Effector memory CD4-positive, alpha-beta T cell (primary cell): ENCODE data around the gene KDM5B.

Experiments
- DNase-seq, 3 donors: peaks; one replicate each; pipeline ENCODE4 v3.0.0-alpha.2; 2020
- H3K27ac ChIP-seq: 2 replicates; pipeline ENCODE4 v1.7.0; 2013; ENCODE audit warnings: mild to moderate bottlenecking, low read length, moderate library complexity; ENCODE audit not compliant: insufficient read depth, poor library complexity, severe bottlenecking
- H3K27me3 ChIP-seq: replicated peaks from 2 replicates; pipeline ENCODE4 v1.7.0; 2013; ENCODE audit warnings: mild to moderate bottlenecking, low read length; ENCODE audit not compliant: insufficient read depth, control insufficient read depth, poor library complexity, severe bottlenecking
- H3K36me3 ChIP-seq: 2 replicates; pipeline ENCODE4 v1.7.0; 2013; ENCODE audit warnings: mild to moderate bottlenecking, low read length, moderate library complexity; ENCODE audit not compliant: control insufficient read depth, insufficient read depth
- H3K4me1 ChIP-seq: 2 replicates; pipeline ENCODE4 v1.7.0; 2013; ENCODE audit warnings: low read length, mild to moderate bottlenecking; ENCODE audit not compliant: control insufficient read depth, insufficient read depth, poor library complexity, severe bottlenecking
- H3K4me3 ChIP-seq: 2 replicates; pipeline ENCODE4 v1.7.0; 2013; ENCODE audit warnings: low read length, low read depth, mild to moderate bottlenecking; ENCODE audit not compliant: insufficient read depth, poor library complexity, severe bottlenecking
- H3K9me3 ChIP-seq: 2 replicates; pipeline ENCODE4 v1.7.0; 2013; ENCODE audit warnings: mild to moderate bottlenecking, low read length, moderate library complexity; ENCODE audit not compliant: control insufficient read depth

KDM5B gene

GRCh38 chr1:202815120-202815519, 6.9 kb upstream of the KDM5B start:
- no peak overlapping the region for H3K27ac ChIP-seq
- no peak for DNase-seq
- H3K4me3 ChIP-seq, result no peak overlapping the region
- no peaks in the 10 kb centered on the region for H3K36me3 ChIP-seq
- H3K9me3 ChIP-seq, result no peaks in the 10 kb centered on the region
- no peaks in the 10 kb centered on the region for H3K27me3 ChIP-seq
- peaks cover 15% of the 10 kb centered on the region for H3K4me1 ChIP-seq

- H3K4me1 ChIP-seq, result peaks cover 15% of the 10 kb centered on the region
- no peak for DNase-seq
- H3K27ac ChIP-seq, result no peak overlapping the region
- H3K36me3 ChIP-seq, result no peaks in the 10 kb centered on the region
- H3K4me3 ChIP-seq, result no peak overlapping the region
- no peaks in the 10 kb centered on the region for H3K9me3 ChIP-seq
- H3K27me3 ChIP-seq, result no peaks in the 10 kb centered on the region
Observed at GRCh38 chr1:202812176-202813026, 4.2 kb upstream of the KDM5B start.

DNA sequence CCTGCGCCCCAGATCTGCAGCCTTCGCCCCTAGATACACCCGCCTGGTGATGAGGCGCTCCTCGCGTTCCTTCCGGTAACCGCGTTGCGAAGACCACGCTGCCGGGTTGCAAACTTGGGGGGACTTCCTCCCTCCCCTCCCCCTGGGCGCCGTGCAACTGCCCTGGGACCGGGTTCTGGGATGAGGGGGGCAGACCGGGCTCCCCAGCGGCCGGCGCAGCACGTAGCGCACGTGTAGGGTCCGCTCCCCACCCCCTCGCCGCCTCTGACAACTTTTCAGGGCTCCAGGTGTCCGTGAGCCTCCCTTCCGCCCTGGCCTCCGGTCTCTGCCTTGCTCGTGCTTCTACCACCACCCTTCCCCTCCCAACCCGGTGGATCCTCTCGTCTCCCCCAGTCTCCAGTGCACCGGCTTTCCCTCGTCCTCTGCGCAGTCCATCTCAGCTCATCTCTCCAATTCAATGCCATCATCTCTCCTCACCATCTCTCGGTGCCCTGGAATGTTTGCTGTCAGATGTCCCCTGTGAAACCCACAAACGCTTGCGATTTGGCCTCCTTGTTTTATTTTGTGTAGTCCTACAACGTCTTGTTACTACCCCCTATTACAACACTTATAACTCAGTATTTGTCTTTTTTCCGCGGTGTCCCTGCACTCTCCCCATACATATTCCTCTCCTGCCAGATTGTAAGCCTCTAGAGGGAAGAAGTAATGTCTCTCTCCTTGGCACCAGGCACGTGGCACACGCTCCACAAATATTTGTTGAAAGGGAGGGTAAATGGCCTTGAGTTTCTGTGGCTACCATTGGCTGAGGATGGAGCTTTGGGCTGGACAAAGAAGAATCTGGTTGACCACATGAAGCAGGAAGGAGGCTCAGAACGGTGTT, 3.3 kb upstream of the KDM5B start:
- DNase-seq, result peak in 1 of 3 donors; percentile 13
- H3K9me3 ChIP-seq, result no peaks in the 10 kb centered on the region
- H3K27ac ChIP-seq, result peak overlapping the region; percentile 64
- peak overlapping the region; percentile 91 for H3K4me3 ChIP-seq
- H3K27me3 ChIP-seq, result no peaks in the 10 kb centered on the region
- no peaks in the 10 kb centered on the region for H3K36me3 ChIP-seq
- H3K4me1 ChIP-seq, result peaks cover 18% of the 10 kb centered on the region

DNA sequence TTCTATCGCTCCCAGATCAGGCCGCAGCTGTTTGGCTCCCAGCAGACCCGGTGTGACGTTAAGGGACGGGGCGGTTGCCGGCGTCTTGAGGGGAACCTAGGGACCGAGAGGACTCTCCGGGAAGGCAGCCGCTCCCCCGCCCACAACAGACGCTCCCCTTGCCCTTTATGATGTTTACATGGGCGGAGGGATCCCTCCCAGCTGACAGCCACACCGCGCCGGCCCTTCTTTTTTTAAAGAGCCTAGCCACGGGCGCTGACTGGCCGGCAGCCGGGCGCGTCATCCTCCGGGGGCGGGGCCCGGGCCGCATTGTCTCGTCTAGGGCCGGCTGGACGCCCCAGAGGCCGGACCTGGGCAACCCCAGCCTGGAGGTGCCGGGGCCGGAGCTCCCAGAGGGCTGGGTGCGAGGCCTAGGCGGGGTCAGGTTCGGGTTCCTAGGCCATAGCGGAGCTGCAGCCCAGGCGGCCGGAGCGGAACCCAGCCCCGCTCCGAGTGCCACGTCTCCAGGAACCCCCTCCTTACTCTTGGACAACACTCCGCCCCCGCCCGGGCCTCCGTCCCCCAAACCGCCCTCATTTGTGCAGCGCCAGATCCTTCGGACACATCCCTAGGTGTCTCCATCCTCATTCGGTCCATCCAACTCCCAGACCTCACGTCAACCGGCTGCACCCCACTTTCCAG, 2.5 kb upstream of the KDM5B start, which contains the start of gene PCAT6:
Gene PCAT6 (plus strand): TSS at position 340 of the 681 bp plus-strand sequence.
- Histone ChIP-seq H3K4me1 (peaks cover 23% of the 10 kb centered on the region), H3K9me3 (no peaks in the 10 kb centered on the region), H3K27ac (peak within 1 kb of the TSS; percentile 64), H3K4me3 (peak within 1 kb of the TSS; percentile 91), H3K27me3 (no peaks in the 10 kb centered on the region), H3K36me3 (no peaks in the 10 kb centered on the region)
- DNase-seq, result peak; percentile 73 to 83 (median 74)

DNA sequence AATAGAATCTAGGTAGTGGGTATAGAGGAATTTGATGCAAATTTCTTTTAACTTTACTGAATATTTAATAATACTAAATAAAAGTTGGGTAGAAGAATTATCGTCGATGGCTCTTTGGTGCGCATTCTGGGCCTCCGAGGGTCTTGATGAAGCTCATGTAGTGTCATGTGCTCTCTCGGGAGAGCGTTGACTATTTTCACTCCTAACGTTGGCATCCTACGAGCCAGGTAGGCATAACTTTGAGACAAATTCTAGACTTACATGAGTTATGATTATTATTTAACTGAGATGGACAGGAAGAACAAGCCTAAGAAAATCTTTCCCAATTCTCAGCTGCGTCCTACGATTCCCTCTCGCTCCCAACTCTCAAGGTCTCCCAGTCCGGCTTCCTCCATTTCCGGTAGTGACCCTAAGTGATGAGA, 2.0 kb upstream of the KDM5B start:
- peak overlapping the region; percentile 91 for H3K4me3 ChIP-seq

GRCh38 chr1:202809597-202810159, 1.5 kb upstream of the KDM5B start:
- Histone ChIP-seq H3K27ac (no peak overlapping the region), H3K36me3 (no peaks in the 10 kb centered on the region), H3K4me1 (peaks cover 23% of the 10 kb centered on the region), H3K4me3 (no peak overlapping the region), H3K9me3 (no peaks in the 10 kb centered on the region), H3K27me3 (no peaks in the 10 kb centered on the region)
- no peak for DNase-seq

More for the DNA sequence above, 2.0 kb upstream of the KDM5B start:
- Histone ChIP-seq H3K27ac (peak overlapping the region; percentile 64), H3K9me3 (no peaks in the 10 kb centered on the region), H3K27me3 (no peaks in the 10 kb centered on the region), H3K4me1 (peaks cover 23% of the 10 kb centered on the region), H3K36me3 (no peaks in the 10 kb centered on the region)
- no peak for DNase-seq

- peak overlapping the region; percentile 65 for H3K27ac ChIP-seq
- DNase-seq, result peak in 2 of 3 donors; percentile 15 to 21
- no peaks in the 10 kb centered on the region for H3K27me3 ChIP-seq
- peak overlapping the region; percentile 95 for H3K4me3 ChIP-seq
- no peaks in the 10 kb centered on the region for H3K9me3 ChIP-seq
- H3K4me1 ChIP-seq, result peaks cover 23% of the 10 kb centered on the region
- H3K36me3 ChIP-seq, result no peaks in the 10 kb centered on the region
Observed at GRCh38 chr1:202807451-202807925, 733 bp downstream of the KDM5B start.

DNA sequence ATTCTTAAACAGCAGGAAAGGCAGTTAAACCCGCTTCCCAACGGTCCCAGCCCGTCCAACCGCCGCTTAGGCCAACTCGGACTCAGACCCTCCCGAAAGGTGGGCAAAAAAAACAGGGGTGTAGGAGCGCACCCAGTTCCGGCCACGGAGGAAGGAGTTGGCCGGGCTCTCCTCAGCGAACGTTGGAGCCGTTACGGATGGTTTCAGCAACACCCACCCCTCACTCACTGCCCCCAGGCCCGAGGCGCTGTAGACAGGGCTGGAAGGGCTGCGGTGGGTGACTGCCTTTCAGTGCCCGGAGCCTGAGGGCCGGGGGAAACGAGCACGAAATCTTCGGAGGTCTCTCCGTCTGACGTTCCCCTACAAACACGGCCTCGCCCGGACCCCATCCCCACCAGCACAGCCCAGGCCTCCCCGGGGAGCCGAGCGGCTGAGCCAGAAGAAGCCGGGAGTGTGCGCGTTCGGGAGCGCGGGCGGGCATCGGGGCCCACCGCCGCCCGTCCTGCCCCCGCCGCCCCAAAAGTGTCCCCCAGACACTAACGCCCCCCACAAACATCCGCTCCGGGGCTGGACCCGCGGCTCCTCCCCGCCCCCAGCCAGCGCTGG, 1.3 kb downstream of the KDM5B start:
- Histone ChIP-seq H3K27me3 (no peaks in the 10 kb centered on the region), H3K27ac (peak overlapping the region; percentile 65), H3K36me3 (no peaks in the 10 kb centered on the region), H3K9me3 (no peaks in the 10 kb centered on the region), H3K4me3 (peak overlapping the region; percentile 95), H3K4me1 (peaks cover 23% of the 10 kb centered on the region)
- DNase-seq, result no peak
